ENCODE results near the gene PRPF40A. TPM values are rescaled to one million over a fixed set of nuclear protein-coding genes. Genes with fewer than 3 reads are reported as not detected.

Gene PRPF40A
- total and polyA plus RNA-seq, 2 of the 8 experiments (the other 6 are each of a cell fraction or from before 2014, with no cell fraction given): 85.5 to 176 TPM

- Histone ChIP-seq H3K4ac (replicated peaks; ENCODE audit: insufficient read length, low read depth, low read length) (no peak overlapping the region), H3K14ac (ENCODE audit: insufficient read length) (no peak overlapping the region), H4K5ac (ENCODE audit: insufficient read length, low read depth, low read length) (no peak overlapping the region), H2AFZ (ENCODE audit: low read length) (no peak overlapping the region), H3K4me3 (ENCODE audit: extremely low read depth in 1 of 4, insufficient read depth in 2 of 4, low read depth in 3 of 4, low read length in 4 of 4) (no peak overlapping the region), H2BK120ac (replicated peaks; ENCODE audit: low read depth, low read length) (no peak overlapping the region), H3K56ac (replicated peaks; ENCODE audit: insufficient read length, low read depth, low read length) (no peak overlapping the region), H2BK20ac (ENCODE audit: low read length) (no peak overlapping the region), H3K9me3 (ENCODE audit: insufficient read depth in 2 of 2, low read depth in 1 of 2, low read length in 1 of 2) (no peaks in the 10 kb centered on the region), H4K8ac (ENCODE audit: extremely low read depth, insufficient read depth, low read length) (no peak overlapping the region), H3K23ac (ENCODE audit: insufficient read length) (no peak overlapping the region), H4K91ac (replicated peaks; ENCODE audit: insufficient read length, low read length) (no peak overlapping the region), H3K9ac (replicated peaks in 1 of 4; ENCODE audit: extremely low read depth in 1 of 4, low read depth in 3 of 4, low read length in 3 of 4) (no peak overlapping the region), H3K18ac (ENCODE audit: extremely low read depth, low read length) (no peak overlapping the region), H2BK5ac (ENCODE audit: low read depth, low read length) (no peak overlapping the region), H2BK15ac (ENCODE audit: low read length) (no peak overlapping the region), H3K27ac (ENCODE audit: low read depth, low read length) (no peak overlapping the region), H3K4me2 (ENCODE audit: insufficient read depth in 1 of 2, low read depth in 2 of 2, low read length in 2 of 2) (no peak overlapping the region), H4K20me1 (replicated peaks in 1 of 2; ENCODE audit: control insufficient read depth in 1 of 2, insufficient read depth in 2 of 2, low read length in 2 of 2) (peaks cover 5 to 9% of the 10 kb centered on the region in 2 experiments), H3K36me3 (ENCODE audit: control insufficient read depth in 2 of 4, insufficient read depth in 4 of 4, low read length in 3 of 4) (peaks cover 0 to 48% (median 0%) of the 10 kb centered on the region in 4 experiments; a peak in 2 of 8 replicates), H3K4me1 (replicated peaks in 1 of 4; ENCODE audit: control insufficient read depth in 3 of 4, insufficient read depth in 4 of 4, low read length in 3 of 4) (peaks cover 0 to 7% (median 2%) of the 10 kb centered on the region in 4 experiments; a peak in 2 of 7 replicates), H2AK5ac (ENCODE audit: low read depth, low read length) (no peak overlapping the region), H3K27me3 (replicated peaks in 1 of 4; ENCODE audit: control insufficient read depth in 3 of 4, extremely low read depth in 1 of 4, insufficient read depth in 3 of 4, low read length in 3 of 4) (no peaks in the 10 kb centered on the region), H2BK12ac (ENCODE audit: low read depth, low read length) (no peak overlapping the region), H3K23me2 (ENCODE audit: low read depth, low read length) (no peaks in the 10 kb centered on the region), H3K79me2 (ENCODE audit: control insufficient read depth in 1 of 2, insufficient read depth in 2 of 2, low read length in 2 of 2) (peaks cover 9 to 97% of the 10 kb centered on the region in 2 experiments; a peak in 3 of 4 replicates), H3K79me1 (ENCODE audit: low read depth, low read length) (no peaks in the 10 kb centered on the region; the same call in 1 of the 2 replicates)
- POLR2A ChIA-PET (ENCODE audit: partially characterized antibody): no interaction called here
- 88% methylated on average over 1 of the region's 1 CpG; no CpG with 5 or more reads in 1 of the 2 experiments for WGBS, 2 experiments (ENCODE audit: extremely low coverage in 1 of 2, insufficient coverage in 1 of 2, insufficient read length in 1 of 2, insufficient replicate concordance in 2 of 2, low coverage in 1 of 2, low lambda C conversion rate in 2 of 2, missing lambda C conversion rate in 1 of 2)
- CTCF ChIA-PET (ENCODE audit: partially characterized antibody): no interaction called here
- no peak for DNase-seq (ENCODE audit: low read depth in 1 of 2, low spot score in 2 of 2)
- FAIRE-seq: no peak
- TF ChIP-seq NANOG (IDR thresholded peaks at IDR 0.05; ENCODE audit: insufficient read depth, low read depth, low read length, poor library complexity, severe bottlenecking): no peak
- TF ChIP-seq TBP (IDR thresholded peaks at IDR 0.05; ENCODE audit: low read depth, low read length): no peak
- TF ChIP-seq CHD2 (IDR thresholded peaks at IDR 0.05; ENCODE audit: low read length): no peak
- no peak for TF ChIP-seq HDAC2 (IDR thresholded peaks at IDR 0.05; ENCODE audit: borderline replicate concordance in 1 of 2, low read depth in 2 of 2, low read length in 2 of 2)
Observed at GRCh38 chr2:152723918-152724317, 6.7 kb upstream of the PRPF40A start.

Measured in H1 (cell line).